Neuronal stem cell (in vitro differentiated cells): ENCODE measurements around the gene TM9SF3.

ENCODE experiments used
- DNase-seq: peaks from one replicate; pipeline ENCODE4 v3.0.0-alpha.2; 2013; ENCODE audit warnings: low spot score
- H2AFZ ChIP-seq: one replicate; pipeline ENCODE4 v1.6.1; 2013; ENCODE audit warnings: mild to moderate bottlenecking, low read length, inconsistent platforms
- H2AK5ac ChIP-seq: 2 replicates; pipeline ENCODE4 v1.6.1; 2013; ENCODE audit warnings: low read depth, mild to moderate bottlenecking, inconsistent platforms, low read length, moderate library complexity, mixed read lengths
- H2BK120ac ChIP-seq: 2 replicates; pipeline ENCODE4 v1.6.1; 2013; ENCODE audit warnings: low read depth, mild to moderate bottlenecking, inconsistent platforms, low read length, moderate library complexity, mixed read lengths
- H2BK12ac ChIP-seq: one replicate; pipeline ENCODE4 v1.6.1; 2013; ENCODE audit warnings: low read length, inconsistent platforms
- H2BK15ac ChIP-seq: 2 replicates; pipeline ENCODE4 v1.6.1; 2013; ENCODE audit warnings: mild to moderate bottlenecking, low read length, inconsistent platforms, mixed read lengths
- H2BK5ac ChIP-seq: one replicate; pipeline ENCODE4 v1.6.1; 2013; ENCODE audit warnings: inconsistent platforms, mild to moderate bottlenecking, low read length, moderate library complexity
- H3K14ac ChIP-seq: one replicate; pipeline ENCODE4 v1.6.1; 2013; ENCODE audit warnings: low read length, inconsistent platforms
- H3K18ac ChIP-seq: 2 replicates; pipeline ENCODE4 v1.6.1; 2013; ENCODE audit warnings: low read length, inconsistent platforms
- H3K23ac ChIP-seq: 2 replicates; pipeline ENCODE4 v1.6.1; 2013; ENCODE audit warnings: low read depth, mild to moderate bottlenecking, mixed read lengths, low read length, inconsistent platforms; ENCODE audit not compliant: poor library complexity
- H3K27ac ChIP-seq: replicated peaks from 3 replicates; pipeline ENCODE4 v1.5.1; 2013; ENCODE audit warnings: low read length, inconsistent platforms
- H3K27me3 ChIP-seq, 3 experiments: 2 replicates each; pipeline ENCODE4 v1.6.1; 2013; ENCODE audit warnings: low read length in 3 of 3, mild to moderate bottlenecking in 2 of 3, inconsistent platforms in 1 of 3, low read depth in 1 of 3, mixed read lengths in 1 of 3, moderate library complexity in 1 of 3; ENCODE audit not compliant: control insufficient read depth in 3 of 3, insufficient read depth in 3 of 3
- H3K36me3 ChIP-seq, 2 donors: replicated peaks in 1 of 2; 2 replicates each; pipeline ENCODE4 v1.6.1; 2013; ENCODE audit warnings: low read length in 2 of 2; ENCODE audit not compliant: control insufficient read depth in 2 of 2, insufficient read depth in 2 of 2
- H3K4ac ChIP-seq: 2 replicates; pipeline ENCODE4 v1.6.1; 2013; ENCODE audit warnings: inconsistent platforms, mild to moderate bottlenecking, low read length, moderate library complexity
- H3K4me1 ChIP-seq, 2 donors: 1 replicate in 1 of 2; 2 replicates in 1 of 2; pipeline ENCODE4 v1.6.1; 2013; ENCODE audit warnings: low read length in 2 of 2, low read depth in 1 of 2; ENCODE audit not compliant: control insufficient read depth in 2 of 2, insufficient read depth in 1 of 2
- H3K4me2 ChIP-seq: one replicate; pipeline ENCODE4 v1.6.1; 2013; ENCODE audit warnings: mild to moderate bottlenecking, low read length, inconsistent platforms; ENCODE audit not compliant: insufficient read depth, poor library complexity, severe bottlenecking
- H3K4me3 ChIP-seq, 2 donors: 2 replicates each; pipeline ENCODE4 v1.5.1; 2013; ENCODE audit warnings: low read length in 2 of 2, mild to moderate bottlenecking in 2 of 2, inconsistent platforms in 1 of 2, moderate library complexity in 1 of 2
- H3K79me1 ChIP-seq: one replicate; pipeline ENCODE4 v1.6.1; 2013; ENCODE audit warnings: low read depth, mild to moderate bottlenecking, inconsistent platforms, low read length, moderate library complexity
- H3K9ac ChIP-seq: one replicate; pipeline ENCODE4 v1.6.1; 2013; ENCODE audit warnings: mild to moderate bottlenecking, low read depth, low read length, inconsistent platforms; ENCODE audit not compliant: poor library complexity
- H3K9me3 ChIP-seq, 2 donors: replicated peaks in 1 of 2; 2 replicates each; pipeline versions ENCODE3 to v1.6.1; 2013; ENCODE audit warnings: low read length in 2 of 2, mild to moderate bottlenecking in 2 of 2, inconsistent platforms in 1 of 2, low read depth in 1 of 2, mixed read lengths in 1 of 2, moderate library complexity in 1 of 2; ENCODE audit not compliant: control insufficient read depth in 2 of 2, insufficient read depth in 1 of 2
- H4K8ac ChIP-seq: one replicate; pipeline ENCODE4 v1.6.1; 2013; ENCODE audit warnings: low read depth, mild to moderate bottlenecking, inconsistent platforms, low read length, moderate library complexity
- H4K91ac ChIP-seq: one replicate; pipeline ENCODE4 v1.6.1; 2013; ENCODE audit warnings: low read length, low read depth, mild to moderate bottlenecking, inconsistent platforms; ENCODE audit not compliant: poor library complexity
- WGBS, 2 donors: extraction: QIAGEN DNeasy Blood & Tissue Kit; methylation state at CpG; one replicate each; pipeline ENCODE4 v1.1.7; 2013; ENCODE audit warnings: missing lambda C conversion rate in 2 of 2, mixed read lengths in 1 of 2; ENCODE audit not compliant: insufficient read length in 2 of 2, insufficient replicate concordance in 1 of 2; ENCODE audit errors: extremely low coverage in 2 of 2; 5-methylcytosine and 5-hydroxymethylcytosine counted together

The TM9SF3 gene

GRCh38 chr10:96516337-96516736 is 70.5 kb downstream of the TM9SF3 start:
- Histone ChIP-seq H3K4me2 (no peak overlapping the region), H3K27me3 (peaks cover 0 to 21% (median 18%) of the 10 kb centered on the region in 3 experiments), H3K18ac (no peak overlapping the region), H2BK15ac (no peak overlapping the region), H3K36me3 (peaks cover 0 to 31% of the 10 kb centered on the region in 2 donors), H2BK12ac (no peak overlapping the region), H3K79me1 (no peaks in the 10 kb centered on the region), H2AFZ (no peak overlapping the region), H4K91ac (no peak overlapping the region), H3K9ac (no peak overlapping the region), H3K23ac (no peak overlapping the region), H3K14ac (no peak overlapping the region), H2BK120ac (no peak overlapping the region), H3K4ac (no peak overlapping the region), H3K9me3 (peaks cover 0 to 2% of the 10 kb centered on the region in 2 donors), H3K4me3 (no peak overlapping the region), H3K4me1 (peaks cover 6 to 8% of the 10 kb centered on the region in 2 donors), H2BK5ac (no peak overlapping the region), H4K8ac (no peak overlapping the region), H3K27ac (no peak overlapping the region), H2AK5ac (no peak overlapping the region)
- no peak for DNase-seq
- no CpG with 5 or more reads among the region's 2 CpGs for WGBS, 2 donors

- peaks cover 0 to 31% (median 19%) of the 10 kb centered on the region in 3 experiments for H3K27me3 ChIP-seq
- H2AFZ ChIP-seq, result peak within 1 kb of the TSS; percentile 96
- peak within 1 kb of the TSS; percentile 47 for H2BK15ac ChIP-seq
- no peak within 1 kb of the TSS for H2AK5ac ChIP-seq
- no peak within 1 kb of the TSS for H2BK12ac ChIP-seq
- no peak within 1 kb of the TSS for H4K91ac ChIP-seq
- peaks cover 0 to 8% of the 10 kb centered on the region in 2 donors for H3K36me3 ChIP-seq
- H3K79me1 ChIP-seq, result no peaks in the 10 kb centered on the region
- peak within 1 kb of the TSS; percentile 94 for H3K9ac ChIP-seq
- no peak within 1 kb of the TSS for H4K8ac ChIP-seq
- peak within 1 kb of the TSS; percentile 36 for H3K27ac ChIP-seq
- peaks cover 8 to 10% of the 10 kb centered on the region in 2 donors for H3K4me1 ChIP-seq
- peak; percentile 89 for DNase-seq
- H3K4me2 ChIP-seq, result peak within 1 kb of the TSS; percentile 98
- no CpG with 5 or more reads among the region's 68 CpGs for WGBS, 2 donors
- H3K4me3 ChIP-seq, result peak within 1 kb of the TSS; percentile 49 to 80
- H3K18ac ChIP-seq, result peak within 1 kb of the TSS; percentile 89
- H3K23ac ChIP-seq, result peak within 1 kb of the TSS; percentile 86
- no peak within 1 kb of the TSS for H3K4ac ChIP-seq
- peaks cover 0 to 2% of the 10 kb centered on the region in 2 donors for H3K9me3 ChIP-seq
- H2BK5ac ChIP-seq, result no peak within 1 kb of the TSS
- H2BK120ac ChIP-seq, result no peak within 1 kb of the TSS
- no peak within 1 kb of the TSS for H3K14ac ChIP-seq
Observed at GRCh38 chr10:96513698-96514561, 72.9 kb downstream of the TM9SF3 start, which contains the start of gene TLL2. Gene TLL2, minus strand, starts transcription at chr10:96513926. Its CDS starts 241 bp downstream, at chr10:96513685.

GRCh38 chr10:96513305-96513697 is 73.5 kb downstream of the TM9SF3 start:
- H3K27me3 ChIP-seq, result peaks cover 0 to 31% (median 19%) of the 10 kb centered on the region in 3 experiments
- peak overlapping the region; percentile 49 to 80 for H3K4me3 ChIP-seq
- no peak overlapping the region for H2BK12ac ChIP-seq
- H2BK15ac ChIP-seq, result peak overlapping the region; percentile 47
- peak overlapping the region; percentile 36 for H3K27ac ChIP-seq
- no peak overlapping the region for H2AK5ac ChIP-seq
- peak overlapping the region; percentile 86 for H3K23ac ChIP-seq
- WGBS, 2 donors, result no CpG with 5 or more reads among the region's 31 CpGs
- H3K4me2 ChIP-seq, result peak overlapping the region; percentile 98
- peaks cover 8 to 13% of the 10 kb centered on the region in 2 donors for H3K4me1 ChIP-seq
- peak overlapping the region; percentile 94 for H3K9ac ChIP-seq
- H3K9me3 ChIP-seq, result peaks cover 0 to 2% of the 10 kb centered on the region in 2 donors
- no peak for DNase-seq
- no peak overlapping the region for H2BK5ac ChIP-seq
- H4K8ac ChIP-seq, result no peak overlapping the region
- no peak overlapping the region for H3K4ac ChIP-seq
- no peak overlapping the region for H3K14ac ChIP-seq
- peak overlapping the region; percentile 89 for H3K18ac ChIP-seq
- H3K36me3 ChIP-seq, result peaks cover 0 to 1% of the 10 kb centered on the region in 2 donors
- no peak overlapping the region for H4K91ac ChIP-seq
- peak overlapping the region; percentile 96 for H2AFZ ChIP-seq
- no peaks in the 10 kb centered on the region for H3K79me1 ChIP-seq
- no peak overlapping the region for H2BK120ac ChIP-seq
